Measurements from ENCODE around the gene ADCY9. TPM values are rescaled to one million over a fixed set of nuclear protein-coding genes. Genes with fewer than 3 reads are reported as not detected.
"Not testable (repeated sequence)": the region's sequence is repeated elsewhere in the genome, so short reads cannot be mapped to it uniquely, and the experiment has no call there.

Gene ADCY9
- total and polyA plus RNA-seq, 7 donors = 1.8 to 28.0 (median 12.5) TPM

DNA sequence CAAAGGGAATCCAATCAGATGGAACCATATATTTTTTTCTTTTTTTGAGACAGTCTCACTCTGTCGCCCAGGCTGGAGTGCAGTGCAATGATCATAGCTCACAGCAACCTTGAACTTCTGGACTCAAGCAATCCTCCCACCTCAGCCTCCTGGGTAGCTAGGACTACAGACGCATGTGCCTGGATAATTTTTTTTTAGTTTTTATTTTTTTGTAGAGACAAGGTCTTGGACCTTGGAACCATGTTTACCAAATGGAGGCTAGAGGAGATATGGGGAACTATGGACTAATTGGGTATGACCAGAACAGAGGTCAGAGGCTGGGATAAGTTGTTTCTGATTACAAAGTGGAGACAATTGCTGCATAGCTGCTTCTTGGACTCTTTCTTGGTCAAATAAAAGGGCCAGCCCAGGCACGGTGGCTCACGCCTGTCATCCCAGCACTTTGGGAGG is 41.2 kb upstream of the ADCY9 start:
- no peaks in the 10 kb centered on the region for H3K4me1 ChIP-seq
- 44 to 76% methylated on average over 4 of the region's 4 CpGs for WGBS, 2 donors
- DNase-seq = no peak
- TF ChIP-seq POLR2AphosphoS5 (IDR thresholded peaks at IDR 0.05) = no peak
- TF ChIP-seq EP300 (IDR thresholded peaks at IDR 0.05) = no peak
- no peak for TF ChIP-seq POLR2A (IDR thresholded peaks at IDR 0.05)
- no peak for TF ChIP-seq CTCF (IDR thresholded peaks at IDR 0.05)
- no peak overlapping the region for H3K4me3 ChIP-seq
- no peak overlapping the region for H3K27ac ChIP-seq
- no peaks in the 10 kb centered on the region for H3K36me3 ChIP-seq
- no peaks in the 10 kb centered on the region for H3K27me3 ChIP-seq
- intact Hi-C loops (cut with DNase I) = no loop called here
- no peaks in the 10 kb centered on the region for H3K9me3 ChIP-seq

GRCh38 chr16:4156503-4156902 is 40.3 kb upstream of the ADCY9 start:
- H3K27me3 ChIP-seq; H3K9me3 ChIP-seq; DNase-seq; H3K4me3 ChIP-seq; H3K4me1 ChIP-seq; intact Hi-C loops (cut with DNase I); H3K36me3 ChIP-seq; H3K27ac ChIP-seq: not testable (repeated sequence)
- 71 to 86% methylated on average over 3 of the region's 3 CpGs for WGBS, 2 donors

DNA sequence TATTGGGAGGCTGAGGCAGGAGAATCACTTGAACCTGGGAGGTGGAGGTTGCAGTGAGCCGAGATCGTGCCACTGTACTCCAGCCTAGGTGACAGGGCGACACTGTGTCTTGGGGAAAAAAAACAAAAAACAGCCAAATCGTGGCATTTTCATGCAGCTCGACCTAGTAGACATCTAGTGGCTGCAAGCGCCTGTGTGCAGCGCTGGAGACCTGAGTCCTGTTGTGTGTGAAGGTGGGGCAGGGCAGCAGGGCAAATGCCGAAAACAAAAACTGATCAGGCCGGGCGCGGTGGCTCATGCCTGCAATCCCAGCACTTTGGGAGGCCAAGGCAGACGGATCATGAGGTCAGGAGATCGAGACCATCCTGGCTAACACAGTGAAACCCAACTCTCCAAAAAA is 37.1 kb upstream of the ADCY9 start:
- not testable (repeated sequence) for H3K4me1 ChIP-seq, DNase-seq, H3K27me3 ChIP-seq

DNA sequence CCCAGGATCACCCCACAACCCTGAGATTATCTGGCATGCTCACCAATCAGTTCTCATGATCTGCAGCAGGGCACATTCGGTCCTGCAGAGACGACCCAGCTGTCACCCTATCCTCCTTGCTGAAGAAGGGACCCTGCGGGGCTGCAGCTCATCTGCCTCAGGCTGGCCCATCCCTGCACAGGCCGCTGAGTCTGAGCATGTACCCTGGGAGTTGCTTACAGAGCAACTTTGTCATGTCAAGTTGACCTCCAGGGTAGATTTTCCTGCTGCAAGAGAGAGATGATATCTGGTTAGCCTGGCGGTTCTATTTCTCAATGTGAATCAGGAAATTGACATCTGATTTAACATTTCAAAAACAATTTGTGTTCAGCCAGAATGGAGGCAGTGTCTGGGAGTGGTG is 36.0 kb upstream of the ADCY9 start:
- H3K4me1 ChIP-seq = no peaks in the 10 kb centered on the region
- peaks cover 0 to 2% (median 0%) of the 10 kb centered on the region in 4 donors for H3K9me3 ChIP-seq
- no peak overlapping the region for H3K27ac ChIP-seq
- intact Hi-C loops (cut with DNase I) = no loop called here
- no peak overlapping the region for H3K4me3 ChIP-seq
- no peaks in the 10 kb centered on the region for H3K36me3 ChIP-seq
- WGBS, 2 donors = 80 to 90% methylated on average over 5 of the region's 5 CpGs
- no peaks in the 10 kb centered on the region for H3K27me3 ChIP-seq
- DNase-seq = no peak
- TF ChIP-seq POLR2A (IDR thresholded peaks at IDR 0.05) (no peak), POLR2AphosphoS5 (IDR thresholded peaks at IDR 0.05) (no peak), EP300 (IDR thresholded peaks at IDR 0.05) (no peak), CTCF (IDR thresholded peaks at IDR 0.05) (no peak)

More for the DNA sequence above, 37.1 kb upstream of the ADCY9 start:
- H3K36me3 ChIP-seq; intact Hi-C loops (cut with DNase I); H3K9me3 ChIP-seq; H3K4me3 ChIP-seq; H3K27ac ChIP-seq: not testable (repeated sequence)
- 91 to 93% methylated on average over 13 of the region's 13 CpGs for WGBS, 2 donors

- TF ChIP-seq POLR2A (IDR thresholded peaks at IDR 0.05) = no peak
- no peak for TF ChIP-seq POLR2AphosphoS5 (IDR thresholded peaks at IDR 0.05)
- TF ChIP-seq EP300 (IDR thresholded peaks at IDR 0.05) = no peak
- TF ChIP-seq CTCF (IDR thresholded peaks at IDR 0.05) = no peak
- Histone ChIP-seq H3K27ac (no peak overlapping the region), H3K4me1 (no peaks in the 10 kb centered on the region), H3K27me3 (no peaks in the 10 kb centered on the region), H3K36me3 (no peaks in the 10 kb centered on the region), H3K4me3 (no peak overlapping the region), H3K9me3 (peaks cover 0 to 2% (median 0%) of the 10 kb centered on the region in 4 donors)
- no peak for DNase-seq
- WGBS, 2 donors = 94 to 97% methylated on average over 10 of the region's 10 CpGs
- intact Hi-C loops (cut with DNase I) = no loop called here
Measured at GRCh38 chr16:4147236-4147635, 31.0 kb upstream of the ADCY9 start.

DNA sequence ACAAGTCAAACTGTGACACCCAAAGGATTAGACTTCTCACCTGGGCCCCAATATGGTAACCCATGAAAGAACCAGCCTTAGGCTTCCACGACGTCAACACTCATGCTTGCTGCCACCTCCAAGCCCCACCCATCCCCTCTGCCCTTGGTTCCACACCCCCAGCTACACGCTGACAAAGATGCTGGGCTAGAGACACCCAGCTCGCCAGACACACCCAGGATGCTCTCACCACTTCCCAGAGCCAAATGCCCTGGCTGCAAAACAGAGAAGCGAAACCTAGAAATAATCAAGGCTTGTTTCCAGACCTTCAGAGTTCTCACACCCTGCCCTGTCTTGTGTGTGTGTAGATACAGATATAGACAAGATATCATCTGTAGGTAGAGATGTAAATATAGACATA is 26.0 kb upstream of the ADCY9 start:
- no peaks in the 10 kb centered on the region for H3K4me1 ChIP-seq
- 70 to 84% methylated on average over 5 of the region's 5 CpGs for WGBS, 2 donors

More for the DNA sequence above, 26.0 kb upstream of the ADCY9 start:
- Histone ChIP-seq H3K4me3 (no peak overlapping the region), H3K36me3 (no peaks in the 10 kb centered on the region), H3K27me3 (no peaks in the 10 kb centered on the region), H3K27ac (no peak overlapping the region), H3K9me3 (no peaks in the 10 kb centered on the region)
- no peak for DNase-seq
- intact Hi-C loops (cut with DNase I) = no loop called here
- TF ChIP-seq EP300 (IDR thresholded peaks at IDR 0.05) = no peak
- no peak for TF ChIP-seq POLR2AphosphoS5 (IDR thresholded peaks at IDR 0.05)
- TF ChIP-seq POLR2A (IDR thresholded peaks at IDR 0.05) = no peak
- no peak for TF ChIP-seq CTCF (IDR thresholded peaks at IDR 0.05)
